Stimulated activated CD4-positive, alpha-beta T cell treated with anti-CD3 and anti-CD28 coated beads, Interleukin-12 subunit alpha, Interleukin-12 subunit beta, amount 100 ng/mL, for 48 hours (primary cell): ENCODE data around the gene NCAM2.
"Not testable (repeated sequence)": the region's sequence is repeated elsewhere in the genome, so short reads cannot be mapped to it uniquely, and the experiment has no call there.

ENCODE experiments used
- DNase-seq, 3 donors: peaks; one replicate each; pipeline ENCODE4 v3.0.0-alpha.2; 2020; ENCODE audit warnings: low read depth in 2 of 3, low spot score in 1 of 3

The NCAM2 gene

DNA sequence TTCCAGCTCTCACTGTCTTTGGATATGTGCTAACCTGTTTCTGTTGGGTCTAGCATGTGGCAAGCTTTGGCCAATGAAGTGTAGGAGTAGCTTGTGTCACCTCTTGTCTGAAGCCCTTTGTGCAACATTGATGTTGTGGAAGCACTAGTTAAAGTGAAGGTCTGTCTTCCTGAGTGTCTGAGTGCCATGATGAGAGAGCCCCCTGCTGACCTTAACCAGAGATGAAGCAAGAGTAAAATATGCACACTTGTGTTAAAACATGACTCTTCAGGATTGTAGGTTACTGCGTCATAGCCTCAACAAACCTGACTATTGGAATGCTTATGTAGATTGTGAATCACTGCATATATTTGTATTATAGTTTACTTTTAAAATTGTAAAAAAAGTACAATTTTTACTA is 103.7 kb downstream of the NCAM2 start:
- no peak for DNase-seq

DNA sequence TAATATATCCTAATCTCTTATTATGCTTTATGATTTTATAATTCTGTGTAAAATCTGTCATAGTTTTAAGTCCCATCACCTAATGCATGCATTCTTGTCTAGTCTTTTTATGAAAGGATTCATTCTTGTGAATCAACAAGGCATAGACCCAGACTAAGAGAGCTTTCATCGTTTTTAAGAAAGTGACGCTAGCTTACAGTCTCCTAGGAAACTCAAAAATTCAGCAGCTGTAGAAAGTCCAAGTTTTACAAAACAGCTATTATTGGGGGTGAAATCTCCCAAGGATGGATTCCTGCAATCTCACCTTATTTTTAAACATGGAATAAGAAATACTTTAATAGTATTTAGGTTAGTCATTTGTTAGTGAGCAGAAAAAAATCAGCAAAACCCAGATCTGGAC is 104.7 kb downstream of the NCAM2 start:
- no peak for DNase-seq

DNA sequence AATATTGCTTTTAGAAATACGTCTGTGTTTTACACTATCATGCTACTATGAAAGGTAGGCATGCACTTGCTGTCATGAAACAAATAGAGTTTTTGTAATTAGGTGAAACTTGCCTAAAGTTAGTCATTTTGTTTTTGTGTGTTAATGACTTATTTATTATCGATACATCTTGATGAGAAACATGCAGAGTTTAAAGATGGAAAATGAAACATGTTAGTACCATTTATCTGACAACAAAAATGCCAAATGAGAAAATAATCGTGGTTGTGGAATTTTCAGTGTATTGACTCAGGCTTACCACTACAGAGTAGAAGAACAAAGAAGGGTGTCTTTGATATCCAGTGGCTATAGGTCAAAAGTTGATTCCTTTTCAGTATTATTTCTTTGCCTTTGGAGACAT is 105.5 kb downstream of the NCAM2 start:
- DNase-seq = no peak

DNA sequence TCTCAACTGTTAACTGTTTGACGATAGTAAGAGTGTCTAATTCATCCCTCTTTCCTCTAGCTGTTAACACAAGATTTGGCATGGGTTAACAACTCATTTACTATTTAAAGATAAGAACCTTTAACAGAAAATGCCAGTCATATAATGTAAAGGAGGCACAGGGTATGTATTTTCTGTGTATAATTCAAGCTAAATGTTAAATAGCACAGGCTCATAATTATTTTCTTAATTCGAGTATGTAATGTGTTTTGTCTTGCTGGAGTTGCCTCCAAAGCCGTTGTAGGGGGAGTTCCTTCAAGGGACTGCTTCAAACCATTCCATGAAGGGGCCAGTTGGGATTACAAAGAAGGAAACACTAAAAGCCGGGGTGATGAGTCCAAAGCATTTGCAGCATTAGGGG is 111.5 kb downstream of the NCAM2 start:
- no peak for DNase-seq

DNA sequence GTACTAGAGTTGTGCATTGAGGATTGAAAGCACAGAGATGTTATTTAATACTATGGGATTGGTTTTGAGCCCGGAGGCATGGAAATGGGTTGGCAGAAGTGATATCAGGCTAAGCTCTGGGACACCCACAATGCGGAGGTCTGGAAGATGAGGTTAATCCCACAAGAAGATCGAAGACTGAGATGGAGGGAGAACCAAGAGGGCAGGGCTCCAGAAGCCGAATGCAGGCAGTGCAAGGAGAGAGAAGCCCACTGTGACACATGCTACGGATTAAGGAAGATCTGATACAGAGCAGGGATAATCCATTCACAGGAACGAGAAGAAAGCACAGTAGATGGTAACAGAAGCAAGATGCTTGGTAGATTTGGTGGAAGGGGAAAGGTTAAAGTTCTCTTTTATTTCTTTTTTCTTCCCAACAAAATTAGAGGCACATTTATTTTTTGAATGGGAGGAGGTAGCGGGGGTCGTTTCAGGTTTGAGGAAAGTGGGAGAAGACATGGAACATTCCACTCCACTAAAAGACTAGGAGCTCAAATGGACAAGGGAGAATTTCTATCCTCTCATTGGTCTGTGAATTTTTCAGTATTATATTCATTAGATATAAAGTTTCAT is 113.2 kb downstream of the NCAM2 start:
- DNase-seq = no peak

DNA sequence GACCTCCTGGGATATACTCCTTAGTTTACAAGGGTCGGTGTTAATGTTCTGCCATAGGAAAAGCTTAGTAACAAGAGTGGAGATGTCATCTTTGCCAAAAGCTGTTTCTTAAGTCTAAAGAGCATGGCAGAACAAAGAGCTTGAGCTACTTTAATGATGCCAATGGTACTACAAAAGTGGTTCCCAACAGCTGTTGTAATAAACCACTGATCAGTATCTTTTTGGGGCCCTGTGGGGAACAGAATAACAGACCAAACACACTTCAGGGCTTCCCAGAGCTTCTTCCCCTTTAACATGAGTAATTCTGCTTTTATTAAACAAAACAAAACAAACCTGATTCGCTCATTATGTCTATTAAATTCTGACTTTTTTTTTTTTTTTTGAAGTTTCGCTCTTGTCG is 116.3 kb downstream of the NCAM2 start:
- no peak for DNase-seq

DNA sequence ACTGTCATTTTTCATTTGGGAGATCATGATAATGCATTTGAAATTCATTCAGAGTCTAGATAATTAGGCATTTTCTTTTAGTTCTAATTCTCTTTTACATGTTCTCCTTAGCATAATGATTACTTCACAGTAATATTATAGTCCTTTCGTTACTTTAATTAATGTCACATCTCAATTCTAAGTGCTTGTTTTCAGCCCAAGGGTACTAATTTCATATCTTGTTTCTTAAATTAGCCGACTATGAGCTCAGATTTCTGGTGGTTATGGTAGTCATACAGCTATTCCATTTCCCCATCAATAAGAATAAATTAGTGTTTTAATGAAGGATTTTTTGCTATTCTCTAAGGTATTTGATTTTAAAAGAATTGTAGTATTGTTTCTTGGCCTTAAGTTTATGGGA is 120.9 kb downstream of the NCAM2 start:
- no peak for DNase-seq

DNA sequence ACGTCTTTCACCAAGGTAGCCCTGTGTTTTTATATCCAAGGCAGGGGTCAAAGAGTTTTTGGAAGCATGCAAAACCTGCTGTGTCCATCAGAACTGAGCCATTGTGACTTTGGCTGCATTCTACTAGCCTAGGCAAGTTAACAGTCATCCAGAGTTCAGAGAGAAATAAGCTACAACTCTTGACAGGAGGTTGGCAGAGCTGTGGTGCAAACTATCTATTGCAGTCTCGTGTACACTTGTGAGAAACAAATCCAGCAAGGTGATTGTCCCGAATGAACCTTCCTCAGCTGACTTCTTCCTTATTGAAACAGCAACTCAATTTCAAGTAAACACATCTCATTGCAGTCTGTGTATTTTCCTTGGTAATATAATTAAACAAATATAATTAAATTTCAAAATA is 124.5 kb downstream of the NCAM2 start:
- no peak for DNase-seq

DNA sequence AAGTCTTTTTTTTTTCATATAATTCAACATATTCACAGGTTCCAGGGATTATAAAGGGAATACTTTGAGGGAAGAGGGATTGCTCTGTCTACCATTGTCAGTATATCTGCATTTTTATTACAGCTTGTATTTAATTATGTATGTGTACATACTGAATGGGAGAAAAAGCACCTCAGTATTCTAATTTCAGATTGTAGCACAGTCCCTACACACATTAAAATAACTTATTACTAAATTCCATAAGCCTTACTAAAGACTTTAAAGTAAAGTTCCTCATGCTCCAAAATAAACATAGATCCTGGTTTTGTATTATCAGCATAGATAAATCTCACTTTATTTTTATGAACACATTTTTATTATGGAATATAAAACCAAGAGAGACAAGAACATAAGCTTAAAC is 134.2 kb downstream of the NCAM2 start:
- DNase-seq = no peak

DNA sequence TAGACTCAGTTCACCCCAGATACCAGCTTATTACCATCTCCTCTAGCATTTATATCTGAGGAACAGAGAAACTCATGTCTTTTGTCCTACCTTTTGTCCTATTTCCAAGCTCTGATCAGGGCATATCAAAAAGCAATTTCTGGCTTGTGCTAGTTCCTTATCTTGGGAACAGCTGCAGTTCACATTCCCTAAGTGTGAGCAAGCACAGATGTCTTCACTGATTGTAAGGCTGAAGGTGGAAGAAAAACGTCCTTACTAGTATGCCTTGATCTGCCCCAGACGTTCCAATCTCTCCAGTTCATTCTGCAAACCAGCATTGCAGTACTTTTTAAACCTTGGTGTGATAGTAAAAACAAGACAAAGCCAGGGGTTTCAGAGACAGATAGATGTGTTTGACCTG is 139.8 kb downstream of the NCAM2 start:
- no peak for DNase-seq

DNA sequence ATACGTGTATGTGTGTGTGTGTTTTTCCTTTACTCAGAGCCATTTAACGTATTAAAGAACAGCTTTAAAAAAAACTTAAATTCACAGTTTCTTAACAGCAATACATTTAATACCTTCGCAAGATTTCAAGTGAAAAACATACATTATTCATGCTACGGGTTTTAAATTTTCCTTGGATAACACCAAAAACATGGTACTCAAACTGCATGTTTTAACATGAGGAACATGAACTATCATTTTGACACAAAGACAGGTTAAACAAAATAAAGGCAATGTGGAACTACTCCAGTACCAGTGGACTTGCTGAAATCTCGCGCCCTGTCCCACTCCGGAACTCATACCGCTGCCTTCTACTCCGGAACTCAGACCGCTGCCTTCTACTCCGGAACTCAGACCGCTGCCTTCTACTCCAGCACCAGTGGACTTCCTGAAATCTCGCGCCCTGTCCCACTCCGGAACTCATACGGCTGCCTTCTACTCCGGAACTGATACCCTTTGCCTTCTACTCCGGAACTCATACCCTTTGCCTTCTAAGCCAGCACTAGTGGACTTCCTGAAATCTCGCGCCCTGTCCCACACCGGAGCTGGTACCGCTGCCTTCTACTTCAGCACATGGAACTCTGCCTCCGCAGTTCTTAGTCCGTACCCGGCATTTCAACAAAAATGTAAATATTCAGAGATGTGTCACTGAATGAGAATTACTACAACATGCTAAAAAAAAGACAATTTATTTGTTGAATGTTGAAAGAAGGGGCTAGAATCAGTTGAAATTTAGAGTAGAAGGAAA is 148.6 kb downstream of the NCAM2 start:
- no peak for DNase-seq

DNA sequence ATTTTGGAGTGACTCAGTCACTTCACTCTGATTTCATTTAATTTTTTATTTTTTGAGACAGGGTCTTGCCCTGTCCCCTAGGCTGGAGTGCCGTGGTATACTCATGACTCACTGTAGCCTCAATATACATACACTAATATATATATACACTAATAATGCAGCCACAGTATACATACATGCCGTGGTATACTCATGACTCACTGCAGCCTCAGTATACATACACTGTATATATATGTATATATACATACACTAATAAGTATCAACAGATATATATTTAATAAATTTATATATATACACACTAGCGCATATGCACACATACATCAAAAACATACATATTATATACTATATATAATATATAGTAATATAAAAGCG is 149.2 kb downstream of the NCAM2 start:
- DNase-seq = no peak

DNA sequence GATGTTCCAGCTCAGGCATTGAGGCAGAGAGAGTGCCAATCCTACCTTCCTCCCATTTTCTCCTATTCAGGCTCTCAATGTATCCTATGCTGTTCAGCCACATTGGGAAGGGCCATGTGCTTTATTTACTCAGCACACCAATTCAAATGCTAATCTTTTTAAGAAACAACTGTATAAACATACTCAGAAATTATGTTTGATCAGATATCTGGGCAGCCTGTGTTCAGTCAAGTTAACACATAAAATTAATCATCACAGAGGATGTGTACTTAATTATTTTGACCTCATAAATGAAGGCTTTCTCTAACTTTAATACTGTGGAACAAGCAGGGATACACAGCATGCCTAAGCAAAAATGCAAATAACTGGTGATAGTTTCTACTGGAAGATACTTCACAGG is 149.8 kb downstream of the NCAM2 start:
- DNase-seq = no peak

DNA sequence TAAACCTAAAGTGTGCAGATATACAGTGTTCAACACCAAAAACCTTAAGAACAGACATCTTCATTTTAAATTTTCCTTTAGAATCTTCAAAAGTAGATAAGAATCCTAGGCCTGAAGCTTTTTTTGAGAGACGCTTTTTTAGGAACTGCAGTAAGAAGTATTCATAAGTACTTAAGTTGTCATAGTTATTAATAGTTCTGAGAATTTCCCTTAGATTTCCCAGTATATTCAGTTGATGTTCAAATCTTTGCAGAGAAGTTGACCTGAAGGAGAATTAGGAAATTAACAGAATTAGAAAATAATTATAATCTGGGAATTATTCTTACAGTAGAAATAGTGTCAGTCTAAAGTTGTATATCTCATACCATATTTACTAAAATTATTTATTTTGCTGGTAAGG is 150.3 kb downstream of the NCAM2 start:
- no peak for DNase-seq

DNA sequence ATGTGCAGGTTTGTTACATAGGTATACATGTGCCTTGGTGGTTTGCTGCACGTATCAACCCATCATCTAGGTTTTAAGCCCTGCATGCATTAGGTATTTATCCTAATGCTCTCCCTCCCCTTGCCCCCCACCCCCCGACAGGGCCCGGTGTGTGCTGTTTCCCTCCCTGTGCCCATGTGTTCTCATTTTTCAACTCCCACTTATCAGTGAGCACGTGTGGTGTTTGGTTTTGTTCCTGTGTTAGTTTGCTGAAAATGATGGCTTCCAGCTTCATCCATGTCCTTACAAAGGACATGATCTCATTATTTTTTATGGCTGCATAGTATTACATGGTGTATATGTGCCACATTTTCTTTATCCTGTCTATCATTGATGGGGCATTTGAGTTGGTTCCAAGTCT is 151.2 kb downstream of the NCAM2 start:
- DNase-seq = not testable (repeated sequence)

DNA sequence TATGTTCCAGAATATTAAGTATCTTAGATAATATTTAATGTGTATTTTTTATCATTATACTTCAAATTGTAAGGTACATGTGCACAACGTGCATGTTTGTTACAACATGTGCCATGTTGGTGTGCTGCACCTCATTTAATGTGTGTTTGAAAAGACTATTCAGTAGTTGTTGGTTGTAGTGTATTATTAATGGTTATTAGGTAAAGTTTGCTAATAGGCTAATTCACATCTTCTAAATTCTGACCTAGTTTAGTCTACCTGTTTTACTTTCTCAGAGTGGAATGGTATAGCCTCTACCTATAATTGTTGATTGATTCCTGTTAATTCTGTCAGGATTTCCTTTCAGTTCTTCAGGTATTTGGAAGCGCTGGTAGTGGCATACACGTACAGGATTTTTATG is 153.0 kb downstream of the NCAM2 start:
- no peak for DNase-seq

DNA sequence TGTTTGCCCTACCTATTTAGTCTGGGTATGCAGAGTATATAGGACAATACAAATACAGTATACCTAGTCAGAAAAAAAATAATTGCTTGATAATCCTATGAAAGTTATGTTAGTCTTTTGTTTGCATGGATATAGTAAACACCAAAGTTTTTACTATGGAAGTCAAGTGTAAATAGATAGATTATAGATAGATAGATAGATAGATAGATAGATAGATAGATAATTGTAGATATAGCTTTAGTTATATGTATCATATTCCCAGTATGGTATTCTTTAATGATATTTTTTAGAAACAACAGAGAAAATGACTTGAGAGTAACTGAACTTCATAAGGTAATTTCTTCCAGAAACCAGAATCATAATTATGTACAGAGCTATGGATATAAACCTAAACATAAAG is 158.2 kb downstream of the NCAM2 start:
- DNase-seq = no peak

DNA sequence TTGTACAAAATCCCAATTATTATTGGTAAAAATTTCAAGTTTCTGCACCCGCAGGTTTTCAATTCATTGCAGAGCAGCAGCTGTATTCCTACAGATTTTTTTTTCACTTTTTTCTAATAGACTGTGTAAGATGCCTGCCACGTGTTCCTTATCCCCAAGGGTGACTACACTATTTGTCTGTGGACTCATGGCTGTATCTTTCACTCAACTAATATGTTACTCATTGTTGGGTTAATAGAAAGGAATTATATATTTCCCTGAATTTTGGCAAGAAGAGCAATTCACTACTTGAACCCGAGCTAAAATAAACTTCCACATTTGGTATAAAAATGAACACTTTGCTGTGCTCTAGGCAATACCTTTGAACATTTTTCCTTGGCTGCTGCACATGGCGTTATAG is 158.7 kb downstream of the NCAM2 start:
- DNase-seq = no peak

DNA sequence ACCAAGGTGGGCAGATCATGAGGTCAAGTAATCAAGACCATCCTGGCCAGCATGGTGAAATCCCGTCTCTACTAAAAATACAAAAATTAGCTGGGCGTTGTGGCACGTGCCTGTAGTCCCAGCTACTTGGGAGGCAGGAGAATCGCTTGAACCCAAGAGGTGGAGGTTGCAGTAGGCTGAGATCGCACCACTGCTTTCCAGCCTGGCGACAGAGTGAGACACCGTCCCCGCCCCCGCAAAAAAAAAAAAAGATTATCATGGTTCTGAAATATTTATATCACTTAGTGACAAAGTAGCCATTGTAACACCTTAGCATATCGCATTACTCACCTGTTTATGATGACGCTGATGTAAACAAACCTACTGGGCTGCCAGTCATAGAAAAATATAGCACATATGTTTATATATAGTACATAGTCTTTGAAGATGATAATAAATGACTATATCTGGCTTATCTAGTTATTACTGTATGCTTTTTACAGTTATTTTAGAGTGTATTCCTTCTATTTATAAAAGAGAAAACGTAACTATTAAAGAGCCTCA is 160.2 kb downstream of the NCAM2 start:
- no peak for DNase-seq

DNA sequence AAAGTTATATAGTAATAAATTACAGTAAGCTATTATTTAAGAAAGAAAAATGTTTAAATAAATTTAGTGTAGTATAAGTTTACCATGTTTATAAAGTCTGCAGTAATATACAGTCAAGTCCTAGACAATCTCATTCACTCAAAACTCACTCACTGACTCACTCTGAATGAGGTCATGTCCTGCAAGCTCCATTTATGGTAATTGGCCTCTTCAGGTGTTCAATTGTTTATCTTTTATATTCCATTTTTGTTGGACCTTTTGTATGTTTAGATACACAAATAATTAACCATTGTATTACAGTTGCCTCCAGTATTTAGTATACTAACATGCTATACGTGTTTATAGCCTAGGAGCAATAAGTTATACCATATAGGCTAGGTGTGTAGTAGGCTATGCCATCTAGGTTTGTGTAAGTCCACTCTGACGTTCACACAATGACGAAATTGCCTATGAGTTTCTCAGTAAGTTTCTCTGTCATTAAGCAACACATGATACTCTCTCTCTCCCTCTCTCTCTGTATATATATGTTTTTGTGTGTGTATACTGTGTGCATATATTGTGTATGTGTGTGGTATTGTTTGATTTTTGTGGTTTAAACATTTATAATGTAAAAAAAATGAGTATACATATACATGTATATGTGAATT is 161.2 kb downstream of the NCAM2 start:
- DNase-seq = no peak

DNA sequence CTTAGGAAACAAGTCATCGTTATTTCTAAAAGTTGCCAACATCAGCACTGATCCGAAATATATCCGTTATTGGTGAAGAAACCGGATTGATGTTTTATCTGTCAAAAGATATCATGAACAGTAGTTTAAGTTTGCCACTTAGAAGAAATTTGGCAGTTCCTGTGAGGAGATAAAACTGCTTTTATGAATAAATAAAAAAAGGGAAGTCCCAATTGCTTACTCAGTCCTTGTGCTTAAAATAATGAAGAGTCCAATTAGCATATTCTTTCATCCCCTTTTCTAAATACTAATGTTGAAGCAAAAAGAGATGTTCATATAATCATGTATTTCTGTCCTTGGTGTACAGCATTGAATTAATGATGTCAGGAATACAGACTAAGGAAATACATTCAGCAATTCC is 164.6 kb downstream of the NCAM2 start:
- no peak for DNase-seq

DNA sequence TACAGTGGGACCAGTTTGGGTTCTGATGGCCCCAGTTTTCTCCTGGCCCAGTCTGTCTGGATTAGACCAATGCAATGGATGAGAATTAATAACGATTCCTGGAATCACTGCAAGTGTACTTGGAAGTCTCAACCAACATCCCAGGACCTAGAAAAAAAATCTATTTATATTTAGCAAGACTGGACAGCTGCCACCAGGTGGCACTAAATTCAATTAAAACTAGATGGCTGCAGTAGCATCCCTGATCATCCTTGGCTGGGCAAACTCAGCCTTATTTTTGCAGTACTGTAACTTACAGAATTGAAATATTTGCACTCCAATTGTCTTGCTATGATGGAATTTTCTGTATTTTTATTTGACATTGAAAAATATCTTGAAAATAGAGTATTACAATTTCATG is 165.7 kb downstream of the NCAM2 start:
- DNase-seq = peak in 1 of 3 donors; percentile 12
